HG03442 (cell line): Measurements from ENCODE around the gene GNAT2.

Source experiments
- ATAC-seq: cut with Tn5 transposase; IDR thresholded peaks from one replicate; pipeline ENCODE4 v1.9.1; 2021; ENCODE audit warnings: mild to moderate bottlenecking, moderate library complexity; ENCODE audit not compliant: unreplicated experiment

Gene GNAT2

DNA sequence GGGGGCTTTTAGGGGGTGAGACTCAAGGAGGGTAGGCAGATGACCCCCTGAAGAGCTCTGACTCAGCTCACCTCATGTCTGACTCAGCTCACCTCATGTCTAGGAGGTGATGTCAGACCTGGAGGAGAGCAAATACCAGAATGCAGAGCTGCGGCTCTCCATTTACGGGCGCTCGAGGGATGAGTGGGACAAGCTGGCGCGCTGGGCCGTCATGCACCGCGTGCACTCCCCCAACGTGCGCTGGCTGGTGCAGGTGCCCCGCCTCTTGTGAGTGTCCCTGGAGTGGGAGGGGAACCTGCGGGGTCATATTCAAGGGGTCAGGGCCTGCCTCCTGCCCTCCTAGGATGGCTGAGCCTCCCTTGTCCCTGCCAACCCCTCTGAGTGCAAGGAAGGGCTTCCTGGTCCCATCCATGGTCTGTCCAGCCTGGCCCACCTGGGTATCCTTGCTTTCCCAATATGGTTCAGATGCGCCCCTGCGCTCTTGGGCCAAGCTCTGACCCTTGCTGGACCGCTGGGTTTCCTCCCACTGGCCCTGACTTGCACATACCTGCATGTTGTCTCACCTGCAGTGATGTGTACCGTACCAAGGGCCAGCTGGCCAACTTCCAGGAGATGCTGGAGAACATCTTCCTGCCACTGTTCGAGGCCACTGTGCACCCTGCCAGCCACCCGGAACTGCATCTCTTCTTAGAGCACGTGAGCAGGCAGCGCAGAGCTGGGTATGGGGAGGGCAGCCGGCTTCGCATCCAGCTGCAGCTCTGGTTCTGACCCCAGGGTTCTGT is 9.3 kb upstream of the GNAT2 start:
- ATAC-seq: no peak

DNA sequence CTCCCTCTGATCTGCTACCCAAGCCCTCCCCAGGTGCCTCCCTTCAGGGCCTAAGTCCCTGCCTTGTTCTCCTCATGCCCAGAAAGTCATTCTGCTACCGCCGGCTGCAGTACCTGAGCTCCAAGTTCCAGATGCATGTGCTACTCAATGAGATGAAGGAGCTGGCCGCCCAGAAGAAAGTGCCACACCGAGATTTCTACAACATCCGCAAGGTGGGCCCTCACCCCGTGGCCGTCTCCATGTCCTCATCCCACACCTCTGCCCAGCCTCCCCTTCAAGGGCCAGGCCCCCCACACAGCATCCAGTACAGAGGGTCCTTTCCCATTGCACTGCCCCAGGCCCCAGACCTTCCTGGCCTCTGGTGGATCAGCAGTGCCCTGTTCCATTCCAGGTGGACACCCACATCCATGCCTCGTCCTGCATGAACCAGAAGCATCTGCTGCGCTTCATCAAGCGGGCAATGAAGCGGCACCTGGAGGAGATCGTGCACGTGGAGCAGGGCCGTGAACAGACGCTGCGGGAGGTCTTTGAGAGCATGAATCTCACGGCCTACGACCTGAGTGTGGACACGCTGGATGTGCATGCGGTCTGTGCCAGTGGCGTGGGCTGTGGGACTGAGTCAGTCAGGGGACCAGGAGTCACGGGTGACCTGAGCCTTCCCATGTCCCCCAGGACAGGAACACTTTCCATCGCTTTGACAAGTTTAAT is 8.4 kb upstream of the GNAT2 start:
- no peak for ATAC-seq

DNA sequence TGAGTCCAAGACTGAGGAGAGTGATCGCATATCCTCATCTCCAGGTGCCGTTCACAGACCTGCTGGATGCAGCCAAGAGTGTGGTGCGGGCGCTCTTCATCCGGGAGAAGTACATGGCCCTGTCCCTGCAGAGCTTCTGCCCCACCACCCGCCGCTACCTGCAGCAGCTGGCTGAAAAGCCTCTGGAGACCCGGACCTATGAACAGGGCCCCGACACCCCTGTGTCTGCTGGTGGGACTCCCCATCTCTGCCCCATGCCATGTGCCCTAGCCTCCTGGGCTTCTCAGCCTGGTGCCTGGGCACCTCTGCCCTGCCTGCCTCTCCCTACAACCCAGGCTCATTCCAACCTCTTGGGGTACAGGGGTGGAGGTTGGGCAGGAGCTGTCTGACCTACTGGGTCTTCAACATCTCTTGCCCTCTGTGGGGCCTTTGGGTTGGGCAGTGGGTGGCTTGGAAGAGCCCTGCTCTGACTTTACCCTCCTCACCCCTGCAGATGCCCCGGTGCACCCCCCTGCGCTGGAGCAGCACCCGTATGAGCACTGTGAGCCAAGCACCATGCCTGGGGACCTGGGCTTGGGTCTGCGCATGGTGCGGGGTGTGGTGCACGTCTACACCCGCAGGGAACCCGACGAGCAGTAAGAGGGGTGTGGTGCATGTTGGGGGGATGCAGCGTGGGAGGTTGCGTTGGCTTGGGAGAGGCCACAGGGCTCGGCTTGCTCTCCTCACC is 7.4 kb upstream of the GNAT2 start:
- ATAC-seq: no peak

DNA sequence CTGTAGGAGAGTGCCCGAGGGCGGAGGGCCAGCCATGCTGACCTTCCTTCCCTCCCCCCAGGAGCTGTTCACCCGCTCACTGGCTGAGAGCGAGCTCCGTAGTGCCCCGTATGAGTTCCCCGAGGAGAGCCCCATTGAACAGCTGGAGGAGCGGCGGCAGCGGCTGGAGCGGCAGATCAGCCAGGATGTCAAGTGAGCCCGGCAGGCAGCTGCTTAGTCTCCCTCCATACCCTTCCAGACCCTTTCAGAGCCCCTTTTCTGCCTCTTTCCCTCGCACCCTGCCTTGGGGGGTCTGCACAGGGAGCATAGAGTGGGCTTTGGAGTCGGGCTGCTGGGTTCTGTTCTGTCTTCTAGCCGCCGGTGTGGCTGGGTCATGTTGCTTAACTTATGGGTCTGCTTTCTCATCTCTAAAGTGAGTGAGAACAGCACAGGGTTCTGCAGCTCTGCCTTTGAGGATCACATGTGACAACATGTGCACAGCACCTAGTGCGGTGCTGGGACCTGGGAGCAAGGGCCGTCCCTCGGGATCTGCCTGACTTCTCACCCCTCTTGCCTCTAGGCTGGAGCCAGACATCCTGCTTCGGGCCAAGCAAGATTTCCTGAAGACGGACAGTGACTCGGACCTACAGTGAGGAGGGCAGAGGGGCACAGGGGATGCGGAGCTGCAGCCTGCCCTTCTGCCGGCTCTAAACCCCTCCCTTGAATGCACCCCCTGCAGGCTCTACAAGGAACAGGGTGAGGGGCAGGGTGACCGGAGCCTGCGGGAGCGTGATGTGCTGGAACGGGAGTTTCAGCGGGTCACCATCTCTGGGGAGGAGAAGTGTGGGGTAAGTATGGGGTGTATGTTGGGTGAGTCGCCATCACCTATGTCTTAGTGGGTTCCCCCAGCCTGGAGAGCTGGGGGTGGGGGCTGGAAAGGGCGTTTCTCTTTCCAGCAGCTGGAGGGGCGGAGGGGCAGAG is 6.5 kb upstream of the GNAT2 start:
- no peak for ATAC-seq

DNA sequence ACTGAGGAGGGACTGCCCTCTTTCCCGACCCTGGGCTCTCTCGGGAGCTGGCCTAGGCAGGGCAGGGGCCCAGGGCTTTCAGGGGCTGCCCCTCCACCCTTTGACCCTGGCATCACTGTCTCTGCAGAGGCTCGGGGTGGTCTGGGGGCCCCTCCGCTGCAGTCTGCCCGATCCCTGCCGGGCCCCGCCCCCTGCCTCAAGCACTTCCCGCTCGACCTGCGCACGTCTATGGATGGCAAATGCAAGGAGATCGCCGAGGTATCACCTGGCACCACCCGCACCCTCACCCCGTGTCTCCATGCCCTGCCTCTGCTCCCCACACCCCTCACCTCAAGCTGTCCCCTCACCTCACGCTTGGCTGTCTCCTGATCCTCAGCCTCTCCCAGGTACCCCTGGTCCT is 5.8 kb upstream of the GNAT2 start:
- ATAC-seq: no peak

DNA sequence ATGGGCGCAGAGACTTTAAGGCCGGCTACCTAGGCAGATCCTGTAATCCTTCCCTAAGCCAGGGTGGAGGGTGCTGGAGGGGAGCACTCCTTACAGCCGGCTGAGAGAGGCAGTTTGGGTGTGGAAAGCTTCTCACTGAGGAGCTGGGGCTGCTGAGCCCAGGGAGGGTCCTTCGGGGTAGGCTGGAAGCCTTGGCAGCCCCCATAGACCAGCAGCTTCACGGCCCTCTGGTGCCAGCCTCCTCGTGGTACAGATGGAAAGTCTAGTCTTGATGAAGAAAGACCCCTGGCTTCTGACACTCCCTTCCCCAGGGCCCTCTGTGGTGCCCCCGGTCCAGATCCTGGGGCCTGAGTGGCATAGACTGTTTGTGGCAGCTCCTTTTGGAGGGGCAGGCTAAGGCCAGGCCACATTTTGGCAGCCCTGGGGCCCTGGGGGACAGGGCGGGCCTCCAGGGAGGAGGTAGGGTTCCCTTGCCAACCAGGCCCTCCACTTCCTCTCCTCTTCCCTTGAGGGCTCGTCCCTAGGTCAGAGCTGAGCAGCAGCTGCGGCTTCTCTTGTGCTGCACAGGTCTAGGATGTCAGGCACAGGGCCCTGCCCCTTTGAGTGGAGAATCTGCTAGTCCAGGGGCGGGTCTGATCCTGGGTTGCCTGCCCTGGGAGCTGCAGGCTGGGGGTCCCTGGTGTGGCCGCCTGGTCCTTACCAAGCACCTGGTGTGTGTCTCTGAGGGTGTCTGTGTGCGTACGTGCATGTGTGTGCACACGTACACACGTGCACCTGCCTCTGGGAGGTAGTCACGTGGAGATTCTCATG is 5.0 kb upstream of the GNAT2 start:
- no peak for ATAC-seq

DNA sequence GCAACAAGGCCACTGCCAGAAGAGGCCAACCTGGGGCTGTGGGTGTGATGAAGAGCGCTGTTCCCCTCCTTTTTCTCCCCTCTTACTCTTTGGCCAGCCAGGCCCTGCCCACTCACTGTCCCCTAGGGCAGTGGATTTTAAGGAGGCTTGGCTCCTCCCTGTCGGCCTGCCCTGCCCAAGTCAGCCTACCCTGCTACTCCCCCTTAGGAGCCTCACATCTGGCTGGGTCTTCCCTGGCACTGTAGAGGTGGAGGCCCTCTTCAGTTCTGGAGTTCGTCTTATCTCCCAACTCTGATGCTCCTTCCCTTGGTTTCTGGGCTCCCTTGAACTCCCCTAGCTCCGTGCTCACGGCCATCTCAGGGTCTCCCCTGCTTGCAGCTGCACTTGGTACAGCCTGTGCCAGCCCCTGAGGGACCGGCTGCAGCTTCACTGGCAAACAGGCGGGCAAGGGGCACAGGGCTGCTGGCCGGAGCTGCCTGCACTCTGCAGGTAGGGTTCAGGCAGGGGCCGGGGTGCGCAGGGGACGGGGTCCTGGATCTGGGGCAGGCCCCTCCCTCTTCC is 4.3 kb upstream of the GNAT2 start:
- no peak for ATAC-seq

DNA sequence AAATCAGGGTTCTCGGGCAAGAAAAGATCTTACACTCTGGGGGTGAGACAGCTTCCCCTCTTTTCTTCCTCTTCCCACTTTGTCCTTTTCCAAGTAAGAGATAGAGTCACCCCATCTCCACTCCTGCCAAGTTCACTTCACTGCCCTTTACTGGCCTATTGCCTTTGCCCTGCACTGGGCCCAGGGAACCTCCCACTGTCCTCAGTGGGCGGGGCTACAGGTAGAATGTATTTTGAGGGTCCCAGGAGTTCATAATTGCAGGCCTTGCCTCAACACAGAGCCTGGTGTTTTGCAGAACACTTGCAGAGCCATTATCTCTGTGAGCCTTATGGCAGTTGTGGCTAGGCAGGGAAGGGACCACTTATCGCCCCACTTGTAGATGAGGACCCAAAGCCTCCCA is 3.5 kb upstream of the GNAT2 start:
- ATAC-seq: no peak

DNA sequence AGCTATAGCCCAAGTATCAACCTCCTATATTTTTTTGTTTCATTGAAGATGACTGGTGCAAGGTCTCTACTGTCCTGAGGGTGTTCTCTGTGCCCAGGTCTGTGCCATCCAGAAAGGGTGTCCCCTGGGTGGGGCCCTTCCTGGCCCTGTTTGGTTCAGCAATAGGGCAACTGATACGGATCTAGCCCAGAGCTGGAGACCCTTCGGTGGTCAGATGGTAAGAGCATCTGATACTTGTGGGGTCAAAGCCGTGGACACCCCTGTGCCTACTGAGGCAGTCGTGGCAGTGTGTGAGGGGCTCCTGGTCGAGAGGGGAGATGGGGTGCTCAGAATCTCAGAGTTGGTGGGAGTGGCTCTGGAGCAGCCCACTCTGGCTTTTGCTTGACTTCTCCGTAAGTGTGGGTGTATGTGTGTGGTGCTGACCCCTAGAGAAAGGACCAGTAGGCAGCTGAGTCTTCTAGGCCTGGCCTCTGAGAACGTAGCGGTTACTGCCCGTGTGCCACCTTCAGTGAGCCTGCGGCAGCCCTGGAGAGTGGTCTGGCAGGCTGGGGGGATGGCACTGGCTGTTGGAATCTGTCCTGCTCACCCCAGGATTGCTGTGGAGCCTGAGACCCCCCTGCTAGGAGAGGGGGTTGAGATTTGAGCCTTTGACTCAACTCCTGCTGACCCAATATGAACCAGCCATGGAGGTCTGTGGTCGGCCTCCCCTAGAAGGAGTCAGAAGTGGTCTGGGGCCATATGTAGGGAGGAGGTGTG is 2.9 kb upstream of the GNAT2 start:
- no peak for ATAC-seq

DNA sequence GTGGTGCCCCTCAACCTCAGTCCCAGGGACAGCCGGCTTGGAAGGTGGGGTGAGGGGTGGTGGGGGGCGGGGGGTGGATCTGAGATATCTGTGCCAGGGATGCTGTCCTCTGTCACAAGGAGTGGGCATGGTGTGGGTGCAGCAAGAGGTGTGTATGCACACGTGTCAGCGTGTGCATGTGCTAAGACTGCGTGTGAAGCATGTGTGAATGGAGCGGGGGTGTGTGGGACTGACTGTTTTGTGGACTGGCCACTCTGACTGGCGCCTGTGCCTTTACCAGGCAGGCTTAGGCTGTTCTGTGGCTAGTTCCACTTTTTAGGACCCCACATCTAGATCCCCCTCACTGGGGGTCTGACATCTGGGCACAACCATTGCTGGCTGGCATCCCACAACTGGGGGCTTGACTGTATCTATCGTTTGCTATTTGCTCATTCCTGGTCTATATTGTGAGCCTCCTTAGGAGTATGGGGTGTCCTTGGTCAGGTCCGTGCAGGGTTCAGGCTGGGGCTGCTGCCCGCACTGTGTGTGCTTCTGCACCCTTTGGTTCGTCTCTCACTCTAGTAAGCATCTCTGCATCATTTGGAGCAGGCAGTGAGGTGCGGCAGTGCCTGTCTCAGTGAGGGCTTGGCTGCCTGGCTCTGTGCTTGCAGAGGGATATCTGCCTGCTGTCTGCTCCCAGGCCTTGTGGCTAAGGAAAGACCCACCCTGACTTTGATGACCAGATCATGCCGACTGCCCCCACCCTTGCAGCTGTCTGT is 2.1 kb upstream of the GNAT2 start:
- no peak for ATAC-seq

DNA sequence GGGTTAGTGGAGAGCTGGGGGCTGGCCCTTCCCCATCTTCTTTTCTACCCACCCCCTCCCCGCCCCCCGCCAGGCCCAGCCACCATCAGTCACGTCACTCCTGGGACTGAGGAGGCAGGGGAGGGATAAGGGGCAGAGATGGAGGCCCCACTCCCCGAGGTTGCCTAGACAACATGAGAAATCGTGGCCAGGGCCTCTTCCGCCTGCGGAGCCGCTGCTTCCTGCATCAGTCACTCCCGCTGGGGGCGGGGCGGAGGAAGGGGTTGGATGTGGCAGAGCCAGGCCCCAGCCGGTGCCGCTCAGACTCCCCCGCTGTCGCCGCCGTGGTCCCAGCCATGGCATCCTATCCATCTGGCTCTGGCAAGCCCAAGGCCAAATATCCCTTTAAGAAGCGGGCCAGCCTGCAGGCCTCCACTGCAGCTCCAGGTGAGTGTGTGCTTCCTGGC is 1.4 kb upstream of the GNAT2 start:
- peak; percentile 65 for ATAC-seq

DNA sequence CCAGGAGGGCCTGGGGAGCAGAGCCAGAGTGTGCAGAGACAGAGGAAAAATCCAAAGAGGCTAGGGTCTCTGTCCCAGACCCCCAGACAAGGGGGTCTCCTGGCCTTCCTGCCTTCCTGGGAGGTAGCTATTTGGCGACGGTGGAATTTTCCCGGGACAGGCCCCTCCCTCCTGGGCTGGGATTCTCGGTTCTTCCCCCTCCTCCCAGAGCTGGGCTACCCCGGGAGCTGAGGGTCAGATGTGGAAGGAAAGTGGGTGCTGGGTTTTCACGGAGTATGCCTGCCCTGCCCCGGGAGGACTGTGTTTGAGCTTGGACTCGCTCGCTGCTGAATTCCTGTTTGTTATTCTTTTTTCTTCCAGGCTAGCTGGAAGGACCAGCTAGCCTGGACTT is 980 bp upstream of the GNAT2 start:
- ATAC-seq: no peak

DNA sequence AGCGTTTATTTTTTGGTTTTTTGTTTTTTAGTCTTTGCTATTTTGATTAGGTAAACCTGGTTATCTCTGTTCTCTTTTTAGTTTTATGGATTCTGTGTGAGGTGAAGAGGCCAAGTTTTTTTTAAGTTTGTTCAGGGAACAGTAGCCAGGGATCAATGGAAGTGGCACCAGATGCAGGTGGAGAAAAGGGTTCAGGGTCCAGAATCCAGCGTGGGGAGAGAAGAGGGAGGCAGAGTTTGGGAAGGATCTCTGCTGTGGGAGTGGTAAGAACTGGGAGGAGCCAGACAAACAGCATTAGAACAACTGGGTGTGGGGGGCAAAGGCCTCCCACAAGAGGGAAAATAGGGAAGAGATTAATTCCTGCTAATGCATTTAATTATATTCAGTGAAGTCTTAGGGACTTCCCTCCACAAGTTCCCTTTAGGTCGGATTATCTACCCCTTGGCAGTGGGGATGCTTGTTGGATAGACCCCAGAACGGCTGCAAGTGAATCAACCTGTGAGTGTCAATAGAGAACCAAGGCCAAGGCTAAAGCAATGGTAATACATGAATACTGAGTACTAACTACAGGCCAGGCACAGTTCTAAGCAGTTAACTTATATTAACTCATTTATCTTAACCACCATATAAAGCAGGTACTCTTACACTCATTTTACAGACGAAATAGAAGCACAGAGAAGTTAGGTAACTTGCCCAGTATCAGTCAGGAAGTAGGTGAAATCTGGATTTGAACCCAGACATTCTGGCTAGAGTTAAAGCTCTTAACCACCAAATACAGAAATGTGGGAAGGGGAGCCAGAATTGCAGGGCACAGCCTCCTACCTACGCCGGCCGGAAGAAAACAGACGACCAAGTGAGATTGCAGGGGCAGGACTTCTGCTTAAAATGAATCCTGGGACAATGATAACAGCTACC is 498 bp downstream of the GNAT2 start:
- no peak for ATAC-seq

DNA sequence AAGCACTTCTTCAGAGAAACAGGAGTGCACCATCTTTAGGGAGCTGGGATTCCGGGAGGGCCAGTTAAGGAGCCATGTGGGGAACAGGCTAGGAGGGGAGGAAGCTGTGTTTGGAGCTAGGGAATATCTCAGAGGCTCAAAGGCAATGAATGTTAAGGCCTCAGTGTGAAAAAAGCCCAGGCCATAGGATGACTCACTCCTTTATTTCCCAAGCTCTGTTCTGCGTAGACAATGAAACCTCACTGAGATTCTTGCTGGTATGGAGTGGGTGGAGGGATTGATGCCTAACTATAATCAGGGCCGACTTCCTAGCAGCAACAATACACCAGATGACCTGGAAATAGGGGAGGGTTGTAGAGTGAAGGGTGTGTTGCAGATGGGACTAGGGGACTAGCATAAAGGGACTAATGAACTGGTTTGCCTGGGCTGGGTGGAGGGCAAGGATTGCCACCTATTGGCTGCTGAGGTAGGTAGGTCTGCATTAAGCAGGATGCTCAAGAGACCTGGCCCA is 2.1 kb downstream of the GNAT2 start:
- ATAC-seq: no peak

DNA sequence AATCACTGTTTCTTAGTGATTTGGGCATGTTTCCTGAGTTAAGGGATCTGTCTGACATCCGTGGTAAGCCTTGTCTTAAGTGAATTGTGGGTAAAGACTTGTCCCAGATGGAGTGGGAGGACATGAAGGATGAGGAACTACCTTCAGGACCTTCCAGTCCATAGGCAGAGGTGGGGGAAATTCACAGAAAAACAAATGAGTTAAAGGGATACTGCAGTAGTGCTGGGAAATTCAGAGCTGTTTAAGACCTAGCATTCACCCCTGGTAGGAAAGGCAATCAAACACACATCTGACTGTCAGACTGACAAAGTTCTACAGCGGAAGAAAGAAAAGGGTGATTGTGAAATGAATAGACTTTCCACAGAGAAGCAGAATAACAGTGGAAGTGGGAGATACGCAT is 3.0 kb downstream of the GNAT2 start:
- ATAC-seq: no peak

DNA sequence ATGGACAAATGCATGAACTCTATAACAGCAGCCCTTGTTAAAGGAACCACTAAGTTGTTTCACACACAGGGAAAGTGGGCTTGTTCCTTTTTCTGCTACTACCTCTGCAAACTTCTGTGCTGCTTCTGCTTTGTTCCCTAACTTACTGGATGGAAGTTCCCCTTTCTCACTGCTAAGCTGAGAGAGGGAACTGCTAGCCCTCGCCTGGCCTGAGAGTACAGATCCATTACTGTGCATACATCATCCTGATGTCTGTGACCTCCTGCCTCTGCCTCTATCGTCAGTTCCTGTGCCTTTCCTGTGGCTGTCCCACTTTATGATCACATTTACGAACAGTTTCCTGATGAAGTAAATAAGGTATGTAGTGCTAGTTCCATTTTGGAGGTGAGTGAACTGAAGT is 3.5 kb downstream of the GNAT2 start:
- ATAC-seq: no peak
